Suprapubic skin (tissue), 4 donors: ENCODE data around the gene FOXJ1.

ENCODE experiments used
- CTCF ChIP-seq, 2 donors: fragments of 200-600 bp in 1 of 2; fragments of 450-650 bp in 1 of 2; sonication (generic) in 1 of 2; IDR thresholded peaks; one replicate each; pipeline ENCODE4 v1.5.1; 2016 to 2019; ENCODE audit warnings: antibody characterized with exemption in 2 of 2, mild to moderate bottlenecking in 1 of 2, moderate library complexity in 1 of 2
- EP300 ChIP-seq: sonication (generic); formaldehyde crosslinking; IDR thresholded peaks from one replicate; pipeline ENCODE4 v1.6.1; 2017; ENCODE audit warnings: antibody characterized with exemption
- POLR2A ChIP-seq, 2 donors: fragments of 450-650 bp; IDR thresholded peaks; one replicate each; pipeline ENCODE4 v1.6.1; 2017; ENCODE audit warnings: antibody characterized with exemption in 2 of 2, mild to moderate bottlenecking in 2 of 2, moderate library complexity in 2 of 2
- POLR2AphosphoS5 ChIP-seq, 3 donors: sonication (generic); formaldehyde crosslinking; IDR thresholded peaks; one replicate each; pipeline ENCODE4 v1.6.1; 2017; ENCODE audit warnings: antibody characterized with exemption in 3 of 3

GRCh38 chr17:76136276-76137000 lies 4.6 kb downstream of the FOXJ1 start:
- TF ChIP-seq CTCF (IDR thresholded peaks at IDR 0.05), result no peak
- TF ChIP-seq POLR2AphosphoS5 (IDR thresholded peaks at IDR 0.05), result no peak
- TF ChIP-seq POLR2A (IDR thresholded peaks at IDR 0.05), result no peak
- no peak for TF ChIP-seq EP300
